HG03460 (cell line): ENCODE results near the gene ARHGAP40.
"Not testable (repeated sequence)": the region's sequence is repeated elsewhere in the genome, so short reads cannot be mapped to it uniquely, and the experiment has no call there.

ENCODE experiments used
- ATAC-seq: cut with Tn5 transposase; IDR thresholded peaks from one replicate; pipeline ENCODE4 v1.9.1; 2021; ENCODE audit not compliant: unreplicated experiment

Gene ARHGAP40

DNA sequence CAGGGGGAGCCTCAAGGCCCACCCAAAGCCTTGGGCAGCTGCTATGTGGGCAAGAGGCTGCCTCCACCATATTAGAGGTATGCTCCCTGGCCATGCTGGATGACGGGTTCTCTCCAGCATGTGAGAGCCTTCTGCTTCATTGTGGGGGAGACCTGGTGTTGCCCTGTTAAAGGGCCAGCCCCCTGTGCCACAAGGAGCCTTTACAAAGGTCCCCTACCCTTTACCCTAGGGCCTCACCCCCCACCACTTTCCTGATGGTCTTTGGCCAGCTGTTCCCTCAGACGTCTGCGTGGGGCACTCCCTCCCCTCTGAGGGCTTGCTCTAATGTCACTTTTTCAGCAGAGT lies 15.5 kb upstream of the ARHGAP40 start:
- ATAC-seq: no peak

DNA sequence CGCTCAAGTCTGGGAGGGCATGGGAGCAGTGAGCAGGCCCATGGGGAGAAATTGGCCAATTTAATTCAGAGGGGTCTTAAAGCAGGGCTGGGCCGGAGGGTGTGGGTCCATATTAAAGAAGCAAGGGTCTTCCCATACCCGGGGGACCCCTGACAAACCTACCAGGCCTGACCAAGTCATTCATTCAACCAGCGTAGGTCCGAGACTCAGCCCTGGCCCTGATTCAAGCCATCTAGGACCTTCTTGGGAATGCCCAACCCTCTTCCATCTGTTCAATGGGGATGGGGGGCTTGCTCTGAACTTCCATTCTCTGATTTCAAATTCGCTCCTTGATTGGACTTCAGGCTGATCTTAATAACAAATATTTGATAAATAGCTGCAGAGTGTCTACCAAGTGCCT lies 13.3 kb upstream of the ARHGAP40 start:
- ATAC-seq: no peak

DNA sequence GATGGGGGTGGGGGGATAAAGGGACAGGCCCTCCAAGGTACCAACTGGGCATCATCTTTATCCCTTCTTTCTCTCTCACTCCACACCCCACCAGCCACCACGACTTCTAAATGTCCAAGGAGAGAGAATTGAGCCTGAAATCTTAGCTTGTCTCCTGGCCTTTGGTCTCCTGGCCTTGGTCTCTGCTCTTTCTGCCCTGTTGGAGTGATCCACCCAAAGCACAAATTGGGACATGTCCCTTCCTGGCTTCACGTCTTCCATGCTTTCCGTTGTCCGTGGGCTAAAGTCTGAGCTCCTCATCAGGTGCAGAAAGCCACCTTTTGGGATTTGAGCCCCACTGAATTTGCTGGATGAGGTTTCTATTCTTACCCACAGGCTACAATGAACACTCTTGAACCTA lies 12.3 kb upstream of the ARHGAP40 start:
- no peak for ATAC-seq

DNA sequence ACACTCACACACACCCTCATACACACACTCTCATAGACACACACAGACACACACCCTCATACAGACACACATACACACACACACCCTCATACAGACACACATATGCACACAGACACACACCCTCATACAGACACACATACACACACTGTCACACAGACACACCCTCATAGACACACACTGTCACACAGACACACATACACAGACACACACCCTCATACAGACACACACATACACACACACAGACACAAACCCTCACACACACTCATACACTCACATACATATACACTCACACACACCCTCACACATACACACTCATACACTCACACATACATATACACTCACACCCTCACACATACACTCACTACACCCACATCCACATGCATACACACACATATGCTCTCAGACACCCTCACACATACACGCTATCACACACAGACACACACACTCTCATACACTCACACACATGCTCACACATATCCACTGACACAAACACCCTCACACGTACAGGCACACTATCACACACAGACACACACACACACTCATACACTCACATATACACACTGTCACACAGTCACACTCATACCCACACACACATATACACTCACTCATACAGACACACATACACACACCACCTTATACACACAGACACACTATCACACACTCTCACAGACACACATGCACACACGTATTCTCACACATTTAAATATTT lies 11.5 kb upstream of the ARHGAP40 start:
- no peak for ATAC-seq

DNA sequence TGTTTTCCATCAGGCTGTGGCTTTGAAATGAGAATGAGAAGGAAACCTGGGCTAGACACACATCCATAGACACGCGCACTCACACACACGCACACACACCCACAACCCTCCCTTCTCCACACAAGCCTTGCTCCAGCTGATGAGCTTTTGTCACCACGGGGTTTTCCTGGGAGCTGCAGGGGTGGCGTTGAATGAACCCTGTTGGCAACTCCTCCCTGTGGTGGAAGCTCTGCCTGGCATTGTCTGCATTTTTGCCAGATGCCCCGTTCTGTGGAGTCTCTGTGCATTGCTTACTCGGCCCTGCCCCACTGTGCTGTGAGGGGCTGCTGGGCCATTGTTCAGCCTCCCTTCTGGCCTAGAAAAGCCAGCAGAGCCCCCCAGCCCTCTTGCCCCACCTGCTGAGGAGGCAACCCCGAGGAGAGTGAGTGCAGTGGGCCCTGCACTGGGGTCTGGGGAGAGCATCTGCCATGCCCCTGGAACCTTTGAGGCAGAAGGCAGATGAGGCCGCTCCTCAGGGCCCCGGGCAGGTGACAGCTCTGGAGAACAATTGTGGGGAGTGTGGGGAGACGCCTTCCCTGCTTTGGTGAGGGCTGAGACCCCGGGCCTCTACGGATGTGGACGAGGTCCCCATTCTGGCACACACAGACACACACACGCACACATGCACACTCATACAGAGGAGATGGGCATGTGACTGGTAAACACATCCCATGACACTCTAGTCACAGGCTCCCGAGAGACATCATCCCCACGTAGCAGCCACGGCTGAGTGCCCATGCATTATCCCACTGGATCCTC lies 10.7 kb upstream of the ARHGAP40 start:
- ATAC-seq: no peak

DNA sequence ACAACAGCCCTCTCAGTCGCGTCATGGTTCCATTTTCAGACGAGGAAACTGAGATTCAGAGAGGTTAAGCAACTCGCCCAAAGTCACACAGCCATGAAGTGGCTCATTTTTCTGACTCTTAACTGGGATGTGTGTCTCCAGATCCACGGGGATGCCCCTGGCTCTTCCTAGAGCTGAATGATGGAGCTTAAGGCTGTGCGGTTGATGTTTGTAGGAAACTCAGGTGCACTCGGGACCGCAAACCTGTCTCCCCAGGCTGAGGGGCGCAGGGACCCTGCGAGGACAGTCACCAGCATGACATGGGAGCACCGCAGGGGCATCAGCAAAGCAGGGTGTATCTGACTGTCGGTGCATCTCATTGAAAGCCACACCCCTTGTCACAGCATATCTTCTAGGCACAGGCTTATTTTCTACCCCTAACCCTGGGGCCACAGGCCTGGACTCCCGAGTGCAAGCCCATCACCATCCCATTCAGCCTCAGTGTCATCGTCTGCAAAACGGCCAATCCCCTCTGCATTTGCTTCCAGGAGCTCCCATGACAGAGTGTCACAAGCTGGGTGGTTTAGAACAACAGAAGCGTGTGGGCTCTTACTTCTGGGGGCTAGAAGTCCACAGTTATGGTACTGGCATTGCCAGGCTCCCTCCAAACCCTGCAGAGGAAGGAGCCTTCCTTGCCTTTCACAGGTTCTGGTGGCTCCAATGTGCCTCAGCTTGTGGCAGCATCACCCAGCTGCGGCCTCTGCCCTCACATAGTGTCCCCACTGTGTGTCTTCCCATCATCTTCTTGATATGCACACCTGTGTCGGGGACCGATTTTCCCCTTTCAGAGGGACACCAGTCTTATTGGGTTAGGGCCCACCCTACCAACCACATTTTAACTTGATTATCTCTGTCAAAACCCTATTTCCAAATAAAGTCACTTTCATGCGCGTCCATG lies 9.9 kb upstream of the ARHGAP40 start:
- no peak for ATAC-seq

DNA sequence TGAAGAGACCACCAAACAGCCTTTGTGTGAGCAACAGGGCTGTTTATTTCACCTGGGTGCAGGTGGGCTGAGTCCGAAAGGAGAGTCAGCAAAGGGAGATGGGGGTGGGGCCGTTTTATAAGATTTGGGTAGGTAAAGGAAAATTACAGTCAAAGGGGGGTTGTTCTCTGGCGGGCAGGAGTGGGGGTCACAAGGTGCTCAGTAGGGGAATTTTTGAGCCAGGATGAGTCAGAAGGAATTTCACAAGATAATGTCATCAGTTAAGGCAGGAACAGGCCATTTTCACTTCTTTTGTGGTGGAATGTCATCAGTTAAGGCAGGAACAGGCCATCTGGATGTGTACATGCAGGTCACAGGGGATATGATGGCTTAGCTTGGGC lies 9.2 kb upstream of the ARHGAP40 start:
- ATAC-seq: not testable (repeated sequence)

DNA sequence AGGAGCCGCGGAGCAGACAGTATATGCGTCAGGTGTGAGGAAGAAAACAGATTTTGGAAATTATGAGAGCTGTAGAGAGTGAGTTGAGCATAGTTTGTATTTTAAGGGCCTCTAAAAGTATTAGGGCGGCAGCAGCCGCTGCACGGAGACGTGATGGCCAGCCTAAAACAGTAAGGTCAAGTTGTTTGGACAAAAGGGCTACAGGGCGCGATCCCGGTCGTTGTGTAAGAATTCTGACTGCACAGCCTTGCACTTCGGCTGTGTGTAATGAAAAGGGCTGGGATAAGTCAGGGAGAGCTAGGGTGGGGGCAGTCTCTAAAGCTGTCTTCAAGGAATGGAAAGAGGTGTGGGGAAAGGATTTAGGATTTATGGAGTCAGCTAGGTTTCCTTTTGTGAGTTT lies 7.3 kb upstream of the ARHGAP40 start:
- ATAC-seq: not testable (repeated sequence)

DNA sequence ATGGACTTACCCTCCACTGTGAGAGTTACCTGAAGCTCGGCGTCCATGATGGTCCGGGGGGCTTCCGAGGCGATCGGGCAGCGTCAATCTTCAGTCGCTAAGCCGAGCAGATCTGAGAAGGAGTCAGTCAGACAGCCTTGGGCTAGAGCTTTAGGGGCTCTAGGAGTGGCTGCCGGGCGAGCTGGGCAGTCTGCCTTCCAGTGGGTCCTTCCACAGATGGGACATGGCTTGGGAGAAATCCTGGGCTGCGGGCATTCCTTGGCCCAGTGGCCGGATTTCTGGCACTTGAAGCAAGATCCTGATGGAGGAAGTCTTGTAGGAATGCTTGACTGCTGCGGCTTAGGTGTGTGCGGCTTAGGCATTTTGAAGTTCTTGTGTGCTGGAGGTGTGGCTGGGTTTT lies 5.7 kb upstream of the ARHGAP40 start:
- not testable (repeated sequence) for ATAC-seq

DNA sequence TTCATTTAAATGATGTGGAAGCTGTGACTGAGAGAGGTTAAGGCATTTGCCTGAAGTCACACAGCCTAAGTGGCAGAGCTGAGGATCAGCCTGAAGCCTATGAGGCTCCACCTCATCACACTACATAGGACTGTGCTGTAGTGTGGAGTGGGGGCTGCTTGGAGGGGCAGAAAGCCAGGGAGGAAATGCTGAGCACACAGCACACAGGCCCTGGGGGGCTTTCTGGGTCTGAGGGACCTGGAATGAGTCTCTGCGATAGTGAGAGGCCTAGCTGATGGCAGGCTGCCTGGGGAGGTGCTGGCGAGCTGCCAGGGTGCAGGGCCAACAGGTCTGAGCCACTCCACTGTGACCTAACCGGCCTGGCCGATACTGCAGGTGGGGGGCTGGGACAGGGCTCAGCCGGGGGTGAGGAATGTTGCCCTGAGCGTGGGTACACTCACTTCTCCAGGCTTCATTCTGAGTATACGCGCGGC lies 2.2 kb upstream of the ARHGAP40 start:
- ATAC-seq: no peak

DNA sequence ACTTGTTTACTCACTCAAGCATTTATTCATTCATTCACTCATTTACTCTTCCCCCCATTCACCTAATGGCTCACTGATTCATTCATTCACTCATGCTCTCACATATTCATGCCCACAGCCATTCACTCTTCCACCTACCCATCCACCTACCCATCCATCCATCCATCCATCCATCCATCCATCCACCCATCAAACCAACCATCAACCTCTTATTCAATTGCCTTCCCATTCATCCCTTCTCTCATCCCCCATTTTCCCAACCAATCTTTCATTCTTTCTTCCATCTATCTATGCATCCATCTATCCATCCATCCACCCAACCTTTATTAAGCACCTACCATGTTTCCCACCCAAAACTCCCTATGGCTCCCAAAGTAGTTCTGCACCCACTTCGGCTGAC lies 1.6 kb upstream of the ARHGAP40 start:
- ATAC-seq: no peak

DNA sequence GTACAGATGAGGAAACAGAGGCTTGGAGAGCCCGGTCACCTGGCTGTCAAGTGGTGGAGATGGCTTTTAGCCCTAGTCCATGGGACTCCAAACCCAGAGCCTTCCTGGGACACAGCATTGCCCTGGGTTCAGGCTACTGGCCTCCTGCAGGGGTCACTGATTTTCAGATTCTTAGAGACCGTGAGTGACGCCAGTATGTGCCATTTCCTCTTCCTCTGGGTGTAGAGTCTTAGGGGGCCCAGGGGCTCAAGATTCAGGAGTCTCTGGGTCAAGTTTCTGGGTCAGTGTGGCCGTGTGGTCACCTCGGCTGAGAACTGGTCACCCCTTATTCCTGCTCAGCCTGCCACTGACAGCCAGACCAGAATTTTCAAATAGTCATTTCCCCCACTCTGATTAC lies 574 bp downstream of the ARHGAP40 start:
- no peak for ATAC-seq

DNA sequence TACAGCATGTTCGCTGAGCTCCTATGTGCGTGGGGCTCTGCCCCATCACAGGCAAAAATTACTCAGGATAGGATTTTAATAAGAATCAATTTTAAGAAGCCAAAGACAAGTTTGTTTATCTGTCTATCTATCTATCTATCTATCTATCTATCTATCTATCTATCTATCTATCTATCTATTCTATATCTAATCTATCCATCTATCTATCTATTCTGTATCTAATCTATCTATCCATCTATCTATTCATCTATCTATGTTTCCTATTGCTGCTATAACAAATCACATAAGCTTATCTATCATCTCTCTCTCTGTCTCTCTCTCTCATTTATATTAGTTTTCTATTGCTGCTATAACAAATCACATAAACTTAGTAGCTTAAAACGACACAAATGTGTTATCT lies 1.7 kb downstream of the ARHGAP40 start:
- no peak for ATAC-seq

DNA sequence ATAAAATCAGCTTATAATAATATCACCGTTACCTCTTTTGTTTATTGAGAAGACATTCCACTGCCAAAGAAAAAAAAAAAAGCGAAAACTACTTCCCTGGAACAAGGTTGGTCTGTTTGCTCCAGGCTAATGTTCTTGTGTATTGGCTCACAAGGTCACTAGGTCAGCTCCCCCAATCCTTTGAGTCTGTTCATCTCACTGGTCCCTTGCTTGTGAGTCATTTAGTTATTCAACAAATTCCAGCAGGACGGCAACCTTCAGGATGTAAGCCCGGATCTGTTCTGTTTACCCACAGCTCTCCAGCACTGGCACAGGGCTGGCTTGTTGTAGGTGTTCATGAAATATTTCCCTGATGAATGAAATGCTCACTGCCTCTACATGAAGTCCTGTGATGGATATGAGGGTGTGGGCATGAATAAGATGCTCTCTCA lies 3.3 kb downstream of the ARHGAP40 start:
- no peak for ATAC-seq

DNA sequence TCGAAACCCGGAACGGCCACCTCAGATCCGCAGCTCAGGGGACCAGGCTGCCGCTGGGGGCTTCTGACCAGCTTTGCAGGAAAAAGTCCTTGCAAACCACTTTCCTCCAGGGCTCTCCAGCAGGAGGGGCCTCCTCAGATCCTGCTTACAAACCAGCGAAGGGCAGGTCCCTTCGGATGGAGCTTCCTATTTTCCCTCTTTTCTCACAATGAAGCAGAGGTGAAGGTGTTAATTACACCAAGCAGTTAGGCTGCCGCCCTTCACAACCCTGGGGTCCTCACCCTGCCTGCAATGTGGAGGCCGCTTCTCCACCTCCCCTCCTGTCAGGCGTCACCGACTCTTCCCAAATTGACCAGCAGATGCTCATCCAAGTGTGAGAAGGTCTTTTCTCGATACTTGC lies 5.7 kb downstream of the ARHGAP40 start:
- no peak for ATAC-seq

DNA sequence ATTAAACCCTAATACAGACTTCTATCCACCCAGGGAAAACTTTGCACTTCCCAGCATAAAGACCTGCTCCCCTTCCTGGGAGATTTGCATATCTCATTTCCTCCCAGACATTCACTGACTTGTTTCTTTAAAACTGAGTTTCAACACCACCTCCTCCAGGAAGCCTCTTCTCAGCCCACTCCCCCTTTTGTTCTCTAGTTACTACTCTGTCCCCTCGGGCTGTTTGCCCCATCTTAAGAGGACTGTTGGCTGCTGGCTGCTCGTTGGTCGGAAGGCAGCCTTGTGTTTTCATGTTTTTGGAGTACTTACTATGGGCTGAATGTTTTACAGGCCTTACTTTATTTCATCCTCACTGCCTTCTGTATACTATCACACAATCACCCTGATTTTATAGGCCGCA lies 6.6 kb downstream of the ARHGAP40 start:
- ATAC-seq: no peak

DNA sequence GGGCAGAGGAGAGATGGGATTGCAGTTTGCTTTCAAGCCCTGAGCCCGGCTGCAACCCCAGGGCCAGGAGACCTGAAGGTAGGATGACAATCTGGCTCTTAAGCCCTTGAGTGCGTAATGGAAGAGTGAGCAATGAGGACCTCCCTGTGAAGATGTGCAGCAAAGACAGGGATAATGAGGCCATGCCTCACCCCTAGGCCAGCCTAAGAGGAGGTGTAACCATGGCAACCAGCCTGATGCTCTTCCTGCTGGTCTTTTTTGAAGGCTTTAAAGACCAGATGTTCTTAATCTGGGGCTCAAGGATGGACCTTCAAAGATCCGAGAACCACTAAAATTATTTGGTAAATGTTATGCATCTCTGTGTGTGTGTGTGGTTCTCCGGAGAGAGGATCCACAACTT lies 8.2 kb downstream of the ARHGAP40 start:
- ATAC-seq: no peak

DNA sequence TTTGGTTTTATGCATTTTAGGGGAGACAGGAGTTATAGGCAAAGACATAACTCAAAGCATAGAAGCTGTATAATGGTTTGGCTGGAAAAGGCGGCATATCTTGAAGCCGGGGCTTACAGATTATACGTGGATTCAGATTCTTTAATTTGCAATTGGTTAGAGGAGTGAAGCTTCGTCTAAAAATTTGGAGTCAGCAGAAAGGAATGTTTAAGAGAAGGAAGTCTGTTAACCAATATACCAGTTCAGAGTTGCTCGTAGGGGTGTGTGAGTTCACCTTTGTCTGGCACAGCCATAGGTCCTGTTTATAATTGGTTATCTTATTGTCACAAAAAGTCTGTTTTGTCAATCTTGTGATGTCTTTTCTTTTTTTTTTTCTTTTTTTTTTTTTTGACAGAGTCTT lies 8.9 kb downstream of the ARHGAP40 start:
- ATAC-seq: no peak

DNA sequence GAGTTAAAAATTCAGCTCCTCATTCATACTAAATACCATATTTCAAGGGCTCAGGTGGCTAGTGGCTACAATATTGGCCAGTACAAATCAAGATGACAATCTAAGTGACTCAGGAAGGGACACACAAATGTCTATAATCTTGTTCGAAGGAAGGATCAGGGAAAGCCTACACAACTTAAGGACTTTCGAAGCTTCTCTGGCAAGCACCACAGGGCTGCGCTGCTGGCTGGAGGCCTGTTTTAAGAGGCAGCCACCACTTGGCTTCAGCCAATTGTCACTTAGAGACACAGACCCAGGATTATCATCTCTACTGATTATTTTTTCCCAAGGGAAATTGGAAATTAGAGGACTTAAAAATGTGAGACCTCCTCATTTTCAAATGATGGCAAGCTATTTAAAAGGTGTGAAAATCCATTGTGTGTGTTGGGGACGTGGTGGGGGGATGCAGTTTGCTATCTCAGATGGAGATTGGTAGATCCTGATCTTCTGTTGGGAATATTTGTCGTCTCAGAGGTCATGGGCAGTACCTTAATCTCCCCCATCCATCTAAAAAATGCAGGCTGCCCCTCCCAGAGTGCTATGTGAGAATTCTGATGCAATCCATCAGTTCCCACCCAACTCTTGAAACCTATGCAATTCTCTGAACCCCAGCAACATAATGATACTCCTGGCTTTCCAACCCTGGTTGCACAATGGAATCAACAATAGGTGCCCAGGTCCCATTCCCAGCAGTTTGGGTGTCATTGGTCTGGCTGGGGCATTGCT lies 11.3 kb downstream of the ARHGAP40 start:
- ATAC-seq: no peak

DNA sequence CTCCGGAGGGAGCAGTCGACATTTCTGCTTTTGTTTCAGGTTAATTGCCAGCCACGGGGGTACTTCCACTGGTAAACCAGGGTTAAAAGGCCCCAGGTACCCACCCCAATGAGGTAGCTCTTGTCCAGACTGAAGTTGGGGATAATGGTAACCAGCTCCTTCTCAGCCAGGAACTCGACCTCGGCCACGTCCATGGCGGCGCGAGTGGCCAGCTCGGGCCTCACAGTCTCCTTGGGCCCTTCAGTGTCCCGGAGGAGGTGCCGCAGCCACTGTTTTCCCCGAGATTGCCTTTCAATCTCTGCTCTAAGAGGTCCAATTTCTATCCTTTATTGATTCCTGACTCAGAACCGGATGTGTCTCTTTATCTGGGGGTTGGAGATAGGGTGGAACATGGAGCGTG lies 13.7 kb downstream of the ARHGAP40 start:
- ATAC-seq: no peak

DNA sequence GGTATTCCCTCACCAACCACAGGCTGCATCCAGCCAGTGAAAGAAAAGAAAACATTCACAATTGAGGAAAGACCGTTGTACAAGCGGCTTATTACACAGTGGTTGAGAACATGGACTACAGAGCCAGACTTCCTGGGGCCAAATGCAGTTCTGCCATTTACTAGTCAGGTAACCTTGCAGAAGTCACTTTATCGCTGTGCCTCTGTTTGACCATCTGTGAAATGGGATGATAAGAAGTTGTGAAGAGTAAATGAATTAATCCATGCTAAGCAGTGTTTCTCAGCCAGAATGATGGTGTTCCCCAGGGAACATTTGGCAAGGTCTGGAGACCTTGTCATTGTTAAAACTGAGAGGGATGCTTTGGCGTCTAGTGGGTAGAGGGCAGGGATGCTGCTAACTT lies 14.8 kb downstream of the ARHGAP40 start:
- no peak for ATAC-seq
